Hepatocyte (in vitro differentiated cells): ENCODE results near the gene LYZL2. TPM values are rescaled to one million over a fixed set of nuclear protein-coding genes. Genes with fewer than 3 reads are reported as not detected.
"Not testable (repeated sequence)": the region's sequence is repeated elsewhere in the genome, so short reads cannot be mapped to it uniquely, and the experiment has no call there.

Experiments used
- DNase-seq: peaks from one replicate; pipeline ENCODE4 v3.0.0-alpha.2; 2016; ENCODE audit warnings: low spot score
- H2AFZ ChIP-seq: fragments of 200-600 bp; sonication (generic); 2 replicates; pipeline ENCODE4 v1.6.0; 2016; ENCODE audit warnings: antibody characterized with exemption, mild to moderate bottlenecking
- H3K27ac ChIP-seq: fragments of 200-600 bp; sonication (generic); 2 replicates; pipeline ENCODE4 v1.5.1; 2016; ENCODE audit warnings: mild to moderate bottlenecking
- H3K27me3 ChIP-seq: fragments of 200-600 bp; sonication (generic); 2 replicates; pipeline ENCODE4 v1.6.1; 2016
- H3K36me3 ChIP-seq: fragments of 200-600 bp; sonication (generic); replicated peaks from 2 replicates; pipeline ENCODE4 v1.5.1; 2016; ENCODE audit warnings: low read depth; ENCODE audit not compliant: insufficient read depth
- H3K4me1 ChIP-seq: fragments of 200-600 bp; sonication (generic); 2 replicates; pipeline ENCODE4 v1.5.1; 2016; ENCODE audit warnings: mild to moderate bottlenecking, moderate library complexity; ENCODE audit not compliant: insufficient read depth
- H3K4me2 ChIP-seq: fragments of 200-600 bp; sonication (generic); 2 replicates; pipeline ENCODE4 v1.6.0; 2016
- H3K4me3 ChIP-seq: fragments of 200-600 bp; sonication (generic); 2 replicates; pipeline ENCODE4 v1.5.1; 2016; ENCODE audit warnings: mild to moderate bottlenecking
- H3K79me2 ChIP-seq: fragments of 200-600 bp; sonication (generic); 2 replicates; pipeline ENCODE4 v1.6.0; 2017; ENCODE audit warnings: mild to moderate bottlenecking
- H3K9me2 ChIP-seq: fragments of 200-600 bp; sonication (generic); replicated peaks from 2 replicates; pipeline ENCODE4 v1.6.0; 2017; ENCODE audit warnings: mild to moderate bottlenecking; ENCODE audit not compliant: insufficient read depth
- H3K9me3 ChIP-seq: fragments of 200-600 bp; sonication (generic); 2 replicates; pipeline ENCODE4 v1.5.1; 2016; ENCODE audit warnings: low read depth, mild to moderate bottlenecking
- H4K20me1 ChIP-seq: fragments of 200-600 bp; sonication (generic); 2 replicates; pipeline ENCODE4 v1.6.0; 2016; ENCODE audit warnings: mild to moderate bottlenecking; ENCODE audit not compliant: insufficient read depth, poor library complexity, severe bottlenecking
- EZH2 ChIP-seq: fragments of 200-600 bp; sonication (generic); IDR thresholded peaks from 2 replicates; pipeline ENCODE4 v1.6.1; 2016; ENCODE audit warnings: antibody characterized with exemption, mild to moderate bottlenecking, borderline replicate concordance
- EZH2phosphoT487 ChIP-seq: fragments of 200-600 bp; sonication (generic); IDR thresholded peaks from one replicate; pipeline ENCODE4 v1.6.1; 2018; ENCODE audit warnings: antibody characterized with exemption, mild to moderate bottlenecking, low read depth, moderate library complexity; ENCODE audit not compliant: unreplicated experiment, severe bottlenecking
- WGBS: methylation state at CpG from one replicate; pipeline ENCODE4 v1.1.6; 2016; ENCODE audit warnings: low lambda C conversion rate; ENCODE audit errors: missing lambda C conversion rate; 5-methylcytosine and 5-hydroxymethylcytosine counted together
- polyA plus RNA-seq: library from polyadenylated mRNA; unstranded; fragments of >200 nt; fragmentation: Nextera tagmentation; extraction: Ambion mirVana; gene quantifications from 2 replicates; pipeline ENCODE4 v1.2.1, GENCODE V29; 2016
- total RNA-seq: library from RNA; depleted of rRNA; stranded (reverse); fragments of >200 nt; gene quantifications from 2 replicates; pipeline ENCODE4 v1.2.3, GENCODE V29; 2014
- TF ChIP-seq, protein P1 (sequence below): fragments of 200-600 bp; sonication (generic); IDR thresholded peaks from 2 replicates; pipeline ENCODE4 v1.5.1; 2016; ENCODE audit warnings: antibody characterized with exemption, mild to moderate bottlenecking; ENCODE audit not compliant: poor library complexity

Gene LYZL2
- total and polyA plus RNA-seq, 2 experiments from 2014 or later: not detected

GRCh38 chr10:30606313-30606712 is 23.2 kb downstream of the LYZL2 start:
- no peak for TF ChIP-seq EZH2phosphoT487
- TF ChIP-seq, protein P1, sequence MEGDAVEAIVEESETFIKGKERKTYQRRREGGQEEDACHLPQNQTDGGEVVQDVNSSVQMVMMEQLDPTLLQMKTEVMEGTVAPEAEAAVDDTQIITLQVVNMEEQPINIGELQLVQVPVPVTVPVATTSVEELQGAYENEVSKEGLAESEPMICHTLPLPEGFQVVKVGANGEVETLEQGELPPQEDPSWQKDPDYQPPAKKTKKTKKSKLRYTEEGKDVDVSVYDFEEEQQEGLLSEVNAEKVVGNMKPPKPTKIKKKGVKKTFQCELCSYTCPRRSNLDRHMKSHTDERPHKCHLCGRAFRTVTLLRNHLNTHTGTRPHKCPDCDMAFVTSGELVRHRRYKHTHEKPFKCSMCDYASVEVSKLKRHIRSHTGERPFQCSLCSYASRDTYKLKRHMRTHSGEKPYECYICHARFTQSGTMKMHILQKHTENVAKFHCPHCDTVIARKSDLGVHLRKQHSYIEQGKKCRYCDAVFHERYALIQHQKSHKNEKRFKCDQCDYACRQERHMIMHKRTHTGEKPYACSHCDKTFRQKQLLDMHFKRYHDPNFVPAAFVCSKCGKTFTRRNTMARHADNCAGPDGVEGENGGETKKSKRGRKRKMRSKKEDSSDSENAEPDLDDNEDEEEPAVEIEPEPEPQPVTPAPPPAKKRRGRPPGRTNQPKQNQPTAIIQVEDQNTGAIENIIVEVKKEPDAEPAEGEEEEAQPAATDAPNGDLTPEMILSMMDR: no peak
- TF ChIP-seq EZH2: no peak
- Histone ChIP-seq H3K4me1 (peaks cover 10% of the 10 kb centered on the region), H3K79me2 (no peaks in the 10 kb centered on the region), H4K20me1 (no peaks in the 10 kb centered on the region), H3K27ac (no peak overlapping the region), H3K9me2 (no peaks in the 10 kb centered on the region), H3K27me3 (no peaks in the 10 kb centered on the region), H3K4me3 (no peak overlapping the region), H3K9me3 (no peaks in the 10 kb centered on the region), H3K36me3 (no peaks in the 10 kb centered on the region), H3K4me2 (no peak overlapping the region), H2AFZ (no peak overlapping the region)
- 82% methylated on average over 5 of the region's 5 CpGs for WGBS
- DNase-seq: no peak

DNA sequence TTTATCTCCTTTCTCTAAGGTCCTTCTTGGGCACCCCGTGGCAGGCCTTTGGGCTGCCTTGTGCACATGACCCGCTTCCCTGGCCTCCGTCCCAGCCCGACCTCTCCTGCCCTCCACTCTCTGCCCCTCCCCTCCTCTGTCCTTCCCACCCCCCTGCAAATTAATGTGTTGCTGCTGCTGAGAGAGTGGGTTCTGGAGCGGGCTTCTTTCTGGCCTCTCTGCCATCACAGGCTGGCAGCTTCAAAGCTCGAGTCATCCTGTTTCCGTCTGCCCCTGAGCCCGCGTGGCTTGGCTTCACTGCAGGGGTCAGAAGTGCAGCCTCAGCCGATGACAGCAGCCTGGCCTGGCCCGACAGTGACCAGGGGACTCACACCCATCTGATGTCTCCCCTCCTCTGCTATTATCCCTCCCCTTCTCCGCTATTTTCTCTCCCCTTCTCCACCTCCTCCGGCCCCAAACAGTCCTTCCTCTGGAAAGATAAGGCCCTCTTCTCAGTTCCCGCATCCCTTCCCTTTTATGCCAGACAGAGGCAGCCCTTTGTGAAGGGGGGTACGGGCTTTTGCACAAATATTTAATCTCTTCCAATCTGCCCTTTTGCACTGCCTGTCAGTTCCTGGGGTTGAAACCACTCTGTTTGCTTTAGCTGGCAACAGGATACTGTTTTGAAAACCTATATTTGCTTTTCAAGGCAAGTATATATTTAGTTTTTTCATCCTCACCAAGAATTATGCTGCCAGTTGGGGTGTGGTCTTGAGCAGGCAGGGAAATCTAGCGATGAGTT is 24.0 kb downstream of the LYZL2 start:
- not testable (repeated sequence) for H3K4me2 ChIP-seq, H3K4me1 ChIP-seq, H2AFZ ChIP-seq, H4K20me1 ChIP-seq, H3K9me2 ChIP-seq, H3K9me3 ChIP-seq, H3K36me3 ChIP-seq, H3K4me3 ChIP-seq, H3K27ac ChIP-seq, H3K27me3 ChIP-seq, DNase-seq, H3K79me2 ChIP-seq
- WGBS: 31% methylated on average over 14 of the region's 16 CpGs

DNA sequence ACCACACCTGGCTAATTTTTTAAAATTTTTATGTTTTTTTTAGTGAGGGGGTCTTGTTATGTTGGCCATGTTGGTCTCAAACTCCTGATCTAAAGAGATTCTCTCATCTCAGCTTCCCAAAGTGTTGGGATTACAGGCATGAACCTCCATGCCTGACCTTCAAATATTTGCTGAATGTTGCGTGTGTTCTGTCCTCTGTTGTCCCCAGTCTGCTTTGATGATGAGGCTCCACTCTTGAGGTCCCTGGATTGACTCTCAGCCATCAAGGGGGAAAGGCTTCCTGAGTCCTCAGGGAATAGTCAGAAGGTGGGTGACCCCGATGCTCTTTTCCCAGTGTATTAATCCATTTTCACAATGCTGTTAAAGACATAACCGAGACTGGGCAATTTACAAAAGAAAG is 26.0 kb downstream of the LYZL2 start:
- Histone ChIP-seq H3K4me2 (no peak overlapping the region), H3K79me2 (no peaks in the 10 kb centered on the region), H3K9me2 (no peaks in the 10 kb centered on the region), H3K4me1 (peaks cover 10% of the 10 kb centered on the region), H3K27me3 (no peaks in the 10 kb centered on the region), H4K20me1 (no peaks in the 10 kb centered on the region), H3K27ac (no peak overlapping the region), H3K36me3 (no peaks in the 10 kb centered on the region), H3K9me3 (no peaks in the 10 kb centered on the region), H3K4me3 (no peak overlapping the region), H2AFZ (no peak overlapping the region)
- DNase-seq: no peak
- WGBS: 78% methylated on average over 3 of the region's 3 CpGs
- TF ChIP-seq EZH2 (no peak), EZH2phosphoT487 (no peak)
- TF ChIP-seq, protein P1: no peak

- Histone ChIP-seq H3K4me2 (no peak overlapping the region), H3K27ac (no peak overlapping the region), H4K20me1 (no peaks in the 10 kb centered on the region), H3K27me3 (no peaks in the 10 kb centered on the region), H3K9me3 (no peaks in the 10 kb centered on the region), H3K36me3 (no peaks in the 10 kb centered on the region), H2AFZ (no peak overlapping the region), H3K79me2 (no peaks in the 10 kb centered on the region), H3K4me3 (no peak overlapping the region), H3K4me1 (peaks cover 10% of the 10 kb centered on the region), H3K9me2 (no peaks in the 10 kb centered on the region)
- TF ChIP-seq EZH2 (no peak), EZH2phosphoT487 (no peak)
- TF ChIP-seq, protein P1: no peak
- no peak for DNase-seq
- WGBS: 71% methylated on average over 1 of the region's 1 CpG
Measured at GRCh38 chr10:30602747-30603146, 26.8 kb downstream of the LYZL2 start.
